GM21515 (cell line): ENCODE data around the gene ITGA8.
"Not testable (repeated sequence)": the region's sequence is repeated elsewhere in the genome, so short reads cannot be mapped to it uniquely, and the experiment has no call there.

Experiments used
- ATAC-seq: cut with Tn5 transposase; IDR thresholded peaks from one replicate; pipeline ENCODE4 v1.9.1; 2021; ENCODE audit not compliant: unreplicated experiment

The ITGA8 gene

GRCh38 chr10:15624401-15625196 lies 95.1 kb downstream of the ITGA8 start:
- no peak for ATAC-seq

- no peak for ATAC-seq
These were observed 98.7 kb downstream of the ITGA8 start for GRCh38 chr10:15620836-15621515.

GRCh38 chr10:15620337-15620736 lies 99.4 kb downstream of the ITGA8 start:
- no peak for ATAC-seq

GRCh38 chr10:15609246-15609645 lies 110.5 kb downstream of the ITGA8 start:
- no peak for ATAC-seq

GRCh38 chr10:15606377-15606776 lies 113.3 kb downstream of the ITGA8 start:
- no peak for ATAC-seq

- no peak for ATAC-seq
These were observed 113.9 kb downstream of the ITGA8 start for GRCh38 chr10:15605740-15606369.

- no peak for ATAC-seq
These were observed 116.2 kb downstream of the ITGA8 start for GRCh38 chr10:15603446-15604011.

- no peak for ATAC-seq
These were observed 117.9 kb downstream of the ITGA8 start for GRCh38 chr10:15601819-15602218.

- no peak for ATAC-seq
These were observed 124.5 kb downstream of the ITGA8 start for GRCh38 chr10:15595260-15595659.

GRCh38 chr10:15591937-15592336 lies 127.8 kb downstream of the ITGA8 start:
- no peak for ATAC-seq

- no peak for ATAC-seq
These were observed 128.3 kb downstream of the ITGA8 start for GRCh38 chr10:15591431-15591830.

GRCh38 chr10:15588635-15589508 lies 130.8 kb downstream of the ITGA8 start:
- ATAC-seq: no peak

GRCh38 chr10:15588151-15588550 lies 131.6 kb downstream of the ITGA8 start:
- ATAC-seq: no peak

- no peak for ATAC-seq
These were observed 132.5 kb downstream of the ITGA8 start for GRCh38 chr10:15587271-15587670.

GRCh38 chr10:15585303-15585715 lies 134.4 kb downstream of the ITGA8 start:
- ATAC-seq: peak; percentile 82

- not testable (repeated sequence) for ATAC-seq
These were observed 136.8 kb downstream of the ITGA8 start for GRCh38 chr10:15582972-15583371.

GRCh38 chr10:15579605-15580004 lies 140.1 kb downstream of the ITGA8 start:
- no peak for ATAC-seq

GRCh38 chr10:15572531-15573045 lies 147.1 kb downstream of the ITGA8 start:
- no peak for ATAC-seq

GRCh38 chr10:15571575-15571974 lies 148.1 kb downstream of the ITGA8 start:
- ATAC-seq: no peak

GRCh38 chr10:15570738-15571339 lies 148.9 kb downstream of the ITGA8 start:
- ATAC-seq: no peak
